Subcutaneous adipose tissue (tissue), 4 donors: Measurements from ENCODE around the gene EFCAB9. TPM values are rescaled to one million over a fixed set of nuclear protein-coding genes. Genes with fewer than 3 reads are reported as not detected.

Experiments
- CTCF ChIP-seq: fragments of 450-650 bp; IDR thresholded peaks from one replicate; pipeline ENCODE4 v1.5.1; 2016; ENCODE audit warnings: low read depth, mild to moderate bottlenecking, control low read depth, antibody characterized with exemption, moderate library complexity
- total RNA-seq, 4 donors: library from RNA; depleted of rRNA; stranded (reverse); fragments of >200 nt; gene quantifications; one replicate each; pipeline ENCODE4 v1.1.0, GENCODE V29; 2016

The EFCAB9 gene
- total RNA-seq, 4 donors from 2014 or later: not detected

- TF ChIP-seq CTCF: no peak
Observed at GRCh38 chr5:172199446-172199845, 5.5 kb downstream of the EFCAB9 start.

- TF ChIP-seq CTCF: no peak
Observed at GRCh38 chr5:172200476-172200875, 6.5 kb downstream of the EFCAB9 start.

- no peak for TF ChIP-seq CTCF
Observed at GRCh38 chr5:172207511-172207910, 13.5 kb downstream of the EFCAB9 start.

- TF ChIP-seq CTCF: no peak
Observed at GRCh38 chr5:172209714-172210113, 15.7 kb downstream of the EFCAB9 start.

GRCh38 chr5:172211676-172212075 lies 17.7 kb downstream of the EFCAB9 start:
- no peak for TF ChIP-seq CTCF

GRCh38 chr5:172213126-172213525 lies 19.2 kb downstream of the EFCAB9 start:
- TF ChIP-seq CTCF: no peak

GRCh38 chr5:172216345-172216744 lies 22.4 kb downstream of the EFCAB9 start:
- no peak for TF ChIP-seq CTCF
